MM.1S (cell line): ENCODE data around the gene SECISBP2.

ENCODE experiments used
- DNase-seq: peaks from one replicate; pipeline ENCODE4 v3.0.0-alpha.2; 2015
- H2AFZ ChIP-seq: fragments of 300-600 bp; sonication (generic); 2 replicates; pipeline ENCODE4 v1.6.0; 2016; ENCODE audit warnings: antibody characterized with exemption, low read length
- H3F3A ChIP-seq: fragments of 300-600 bp; sonication (generic); 2 replicates; pipeline ENCODE4 v1.6.1; 2016; ENCODE audit warnings: mild to moderate bottlenecking, antibody characterized with exemption, low read length, moderate library complexity, mixed read lengths; ENCODE audit not compliant: insufficient read depth
- H3K27ac ChIP-seq: fragments of 300-600 bp; sonication (generic); 2 replicates; pipeline ENCODE4 v1.5.1; 2016; ENCODE audit warnings: mild to moderate bottlenecking, low read length
- H3K27me3 ChIP-seq: fragments of 300-600 bp; sonication (generic); replicated peaks from 2 replicates; pipeline ENCODE4 v1.6.0; 2016; ENCODE audit warnings: low read length; ENCODE audit not compliant: insufficient read depth
- H3K36me3 ChIP-seq: fragments of 300-600 bp; sonication (generic); replicated peaks from 2 replicates; pipeline ENCODE4 v1.6.1; 2016; ENCODE audit warnings: mild to moderate bottlenecking, low read length, mixed read lengths; ENCODE audit not compliant: insufficient read depth
- H3K4me1 ChIP-seq: fragments of 300-600 bp; sonication (generic); 2 replicates; pipeline ENCODE4 v1.6.1; 2016; ENCODE audit warnings: low read length, mixed read lengths
- H3K4me2 ChIP-seq: fragments of 300-600 bp; sonication (generic); 2 replicates; pipeline ENCODE4 v1.6.0; 2016; ENCODE audit warnings: low read depth, low read length
- H3K4me3 ChIP-seq: fragments of 300-600 bp; sonication (generic); 2 replicates; pipeline ENCODE4 v1.5.1; 2016; ENCODE audit warnings: low read length, mixed read lengths
- H3K79me2 ChIP-seq: fragments of 300-600 bp; sonication (generic); 2 replicates; pipeline ENCODE4 v1.6.1; 2016; ENCODE audit warnings: mixed run types, low read length, mixed read lengths
- H3K9ac ChIP-seq: fragments of 300-600 bp; sonication (generic); 2 replicates; pipeline ENCODE4 v1.6.1; 2016; ENCODE audit warnings: low read length, mixed read lengths
- H3K9me2 ChIP-seq: fragments of 300-600 bp; sonication (generic); replicated peaks from 2 replicates; pipeline ENCODE4 v1.6.1; 2016; ENCODE audit warnings: mild to moderate bottlenecking, low read length, mixed read lengths; ENCODE audit not compliant: insufficient read depth
- H3K9me3 ChIP-seq: fragments of 300-600 bp; sonication (generic); replicated peaks from 2 replicates; pipeline ENCODE4 v1.6.1; 2016; ENCODE audit warnings: mild to moderate bottlenecking, low read length, mixed read lengths; ENCODE audit not compliant: insufficient read depth
- H4K20me1 ChIP-seq: fragments of 300-600 bp; sonication (generic); 2 replicates; pipeline ENCODE4 v1.6.1; 2016; ENCODE audit warnings: mild to moderate bottlenecking, low read length, moderate library complexity, mixed read lengths; ENCODE audit not compliant: insufficient read depth
- EZH2 ChIP-seq: fragments of 300-600 bp; sonication (generic); optimal IDR thresholded peaks from 2 replicates; pipeline ENCODE3; 2017; ENCODE audit warnings: low read depth, mild to moderate bottlenecking, antibody characterized with exemption, low read length, mixed read lengths
- EZH2phosphoT487 ChIP-seq: fragments of 300-600 bp; sonication (generic); IDR thresholded peaks from 2 replicates; pipeline ENCODE4 v1.6.1; 2018; ENCODE audit warnings: antibody characterized with exemption, low read length
- TF ChIP-seq, protein P1 (sequence below): fragments of 300-600 bp; sonication (generic); IDR thresholded peaks from 2 replicates; pipeline ENCODE4 v1.5.1; 2016; ENCODE audit warnings: antibody characterized with exemption, low read length, mixed read lengths

Gene SECISBP2

DNA sequence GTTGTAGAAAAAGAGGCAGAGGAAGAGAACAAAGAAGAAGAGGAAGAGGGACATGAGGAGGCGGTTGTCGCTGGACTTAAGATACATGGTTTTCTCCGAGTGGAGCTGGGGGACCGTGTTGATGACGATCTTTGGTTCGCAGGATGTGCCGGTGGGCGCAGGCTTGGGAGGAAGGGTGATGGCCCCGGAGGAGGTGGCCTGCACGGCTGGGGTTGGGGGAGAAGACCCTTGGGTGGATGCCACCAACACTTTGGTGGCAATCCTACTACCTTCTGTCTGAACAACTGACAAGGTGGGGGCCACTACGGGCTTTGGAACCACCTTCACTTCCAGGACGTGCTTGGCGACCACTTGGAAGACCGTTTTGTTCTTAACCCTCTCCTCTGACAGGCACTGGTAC is 60.7 kb downstream of the SECISBP2 start:
- Histone ChIP-seq H3K9ac (no peak overlapping the region), H3K27me3 (no peaks in the 10 kb centered on the region), H3K4me2 (no peak overlapping the region), H3F3A (no peaks in the 10 kb centered on the region), H3K36me3 (peaks cover 4% of the 10 kb centered on the region; the same call in 1 of the 2 replicates), H2AFZ (no peak overlapping the region), H3K79me2 (no peaks in the 10 kb centered on the region), H3K4me3 (no peak overlapping the region), H4K20me1 (no peaks in the 10 kb centered on the region), H3K27ac (no peak overlapping the region), H3K9me2 (no peaks in the 10 kb centered on the region), H3K9me3 (no peaks in the 10 kb centered on the region), H3K4me1 (no peaks in the 10 kb centered on the region)
- TF ChIP-seq, protein P1, sequence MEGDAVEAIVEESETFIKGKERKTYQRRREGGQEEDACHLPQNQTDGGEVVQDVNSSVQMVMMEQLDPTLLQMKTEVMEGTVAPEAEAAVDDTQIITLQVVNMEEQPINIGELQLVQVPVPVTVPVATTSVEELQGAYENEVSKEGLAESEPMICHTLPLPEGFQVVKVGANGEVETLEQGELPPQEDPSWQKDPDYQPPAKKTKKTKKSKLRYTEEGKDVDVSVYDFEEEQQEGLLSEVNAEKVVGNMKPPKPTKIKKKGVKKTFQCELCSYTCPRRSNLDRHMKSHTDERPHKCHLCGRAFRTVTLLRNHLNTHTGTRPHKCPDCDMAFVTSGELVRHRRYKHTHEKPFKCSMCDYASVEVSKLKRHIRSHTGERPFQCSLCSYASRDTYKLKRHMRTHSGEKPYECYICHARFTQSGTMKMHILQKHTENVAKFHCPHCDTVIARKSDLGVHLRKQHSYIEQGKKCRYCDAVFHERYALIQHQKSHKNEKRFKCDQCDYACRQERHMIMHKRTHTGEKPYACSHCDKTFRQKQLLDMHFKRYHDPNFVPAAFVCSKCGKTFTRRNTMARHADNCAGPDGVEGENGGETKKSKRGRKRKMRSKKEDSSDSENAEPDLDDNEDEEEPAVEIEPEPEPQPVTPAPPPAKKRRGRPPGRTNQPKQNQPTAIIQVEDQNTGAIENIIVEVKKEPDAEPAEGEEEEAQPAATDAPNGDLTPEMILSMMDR: no peak
- TF ChIP-seq EZH2phosphoT487 (no peak), EZH2 (no peak)
- no peak for DNase-seq

DNA sequence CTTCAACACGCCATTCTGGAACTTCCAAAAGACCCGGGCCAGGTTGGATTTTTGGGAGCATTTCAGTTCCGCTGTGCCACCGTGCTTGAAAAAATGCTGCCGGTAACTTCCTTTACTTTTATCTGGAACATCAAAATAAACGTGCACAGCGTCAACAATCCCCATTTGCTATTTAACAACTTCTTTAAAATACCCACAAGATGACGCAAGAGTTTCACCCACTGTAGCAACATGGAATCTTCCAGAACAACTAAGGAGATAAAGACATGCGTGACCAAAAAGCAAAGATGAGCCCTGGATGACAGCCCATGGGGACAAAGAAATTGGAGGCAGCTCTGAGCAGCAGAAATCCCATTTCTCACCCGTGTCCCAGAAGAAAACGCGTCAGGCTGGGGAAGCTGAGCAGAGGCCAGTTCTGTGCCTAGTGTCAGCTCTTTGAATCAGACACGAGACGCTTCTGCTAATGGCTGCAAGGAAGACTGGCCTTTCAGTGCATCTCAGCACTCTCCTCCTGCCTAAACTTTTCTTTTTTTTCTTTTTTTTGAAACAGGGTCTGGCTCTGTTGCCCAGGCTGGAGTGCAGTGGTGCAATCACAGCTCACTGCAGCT is 61.3 kb downstream of the SECISBP2 start:
- Histone ChIP-seq H2AFZ (no peak overlapping the region), H3K36me3 (peaks cover 4% of the 10 kb centered on the region; the same call in 1 of the 2 replicates), H4K20me1 (no peaks in the 10 kb centered on the region), H3K4me1 (no peaks in the 10 kb centered on the region), H3K79me2 (no peaks in the 10 kb centered on the region), H3K9me2 (no peaks in the 10 kb centered on the region), H3K4me3 (no peak overlapping the region), H3K9ac (no peak overlapping the region), H3K4me2 (no peak overlapping the region), H3K27ac (no peak overlapping the region), H3F3A (no peaks in the 10 kb centered on the region), H3K27me3 (no peaks in the 10 kb centered on the region), H3K9me3 (no peaks in the 10 kb centered on the region)
- TF ChIP-seq EZH2phosphoT487: no peak
- TF ChIP-seq EZH2: no peak
- TF ChIP-seq, protein P1: no peak
- DNase-seq: no peak

GRCh38 chr9:89380437-89381307 is 62.4 kb downstream of the SECISBP2 start:
- Histone ChIP-seq H3K36me3 (peaks cover 4% of the 10 kb centered on the region; the same call in 1 of the 2 replicates), H3K79me2 (no peaks in the 10 kb centered on the region), H3K9ac (no peak overlapping the region), H3K4me3 (no peak overlapping the region), H3K27me3 (no peaks in the 10 kb centered on the region), H4K20me1 (no peaks in the 10 kb centered on the region), H3K9me3 (no peaks in the 10 kb centered on the region), H3K27ac (no peak overlapping the region), H3K4me2 (no peak overlapping the region), H3F3A (no peaks in the 10 kb centered on the region), H3K4me1 (no peaks in the 10 kb centered on the region), H3K9me2 (no peaks in the 10 kb centered on the region), H2AFZ (no peak overlapping the region)
- TF ChIP-seq EZH2 (no peak), EZH2phosphoT487 (no peak)
- TF ChIP-seq, protein P1: no peak
- DNase-seq: no peak
